Mesodermal cell (in vitro differentiated cells): ENCODE measurements around the gene SLC25A25.

ENCODE experiments used
- H3K27ac ChIP-seq: 2 replicates; pipeline ENCODE4 v1.7.0; 2013; ENCODE audit warnings: mild to moderate bottlenecking, low read depth, low read length, moderate library complexity; ENCODE audit not compliant: severe bottlenecking
- H3K36me3 ChIP-seq: 2 replicates; pipeline ENCODE4 v1.7.1; 2013; ENCODE audit warnings: mild to moderate bottlenecking, low read length, moderate library complexity; ENCODE audit not compliant: control insufficient read depth, insufficient read depth
- H3K4me1 ChIP-seq: one replicate; pipeline ENCODE4 v1.7.1; 2013; ENCODE audit warnings: mild to moderate bottlenecking, low read length; ENCODE audit not compliant: insufficient read depth, control insufficient read depth, poor library complexity, severe bottlenecking
- H3K4me3 ChIP-seq: 2 replicates; pipeline ENCODE4 v1.7.0; 2013; ENCODE audit warnings: low read length, control low read depth, mild to moderate bottlenecking; ENCODE audit not compliant: insufficient read depth, poor library complexity, severe bottlenecking; ENCODE audit errors: extremely low read depth
- H3K9me3 ChIP-seq: 2 replicates; pipeline ENCODE4 v1.7.1; 2013; ENCODE audit warnings: mild to moderate bottlenecking, low read length, moderate library complexity; ENCODE audit not compliant: control insufficient read depth
- WGBS, 2 experiments: methylation state at CpG; one replicate each; pipeline ENCODE4 v1.1.5; 2013; ENCODE audit warnings: missing lambda C conversion rate in 2 of 2; ENCODE audit not compliant: insufficient coverage in 2 of 2; 5-methylcytosine and 5-hydroxymethylcytosine counted together

SLC25A25 gene

GRCh38 chr9:128051932-128052709 lies 15.9 kb upstream of the SLC25A25 start:
- H3K9me3 ChIP-seq = no peaks in the 10 kb centered on the region
- H3K27ac ChIP-seq = no peak overlapping the region
- no peaks in the 10 kb centered on the region for H3K36me3 ChIP-seq
- H3K4me1 ChIP-seq = peaks cover 22% of the 10 kb centered on the region
- H3K4me3 ChIP-seq = no peak overlapping the region
- 94 to 96% methylated on average over 14 to 15 of the region's 15 CpGs for WGBS, 2 experiments

- WGBS, 2 experiments = 92 to 96% methylated on average over 8 to 10 of the region's 11 CpGs
- Histone ChIP-seq H3K4me1 (peaks cover 22% of the 10 kb centered on the region), H3K27ac (no peak overlapping the region), H3K4me3 (no peak overlapping the region), H3K36me3 (no peaks in the 10 kb centered on the region), H3K9me3 (no peaks in the 10 kb centered on the region)
Observed at GRCh38 chr9:128053560-128053959, 14.5 kb upstream of the SLC25A25 start.

- peaks cover 22% of the 10 kb centered on the region for H3K4me1 ChIP-seq
- no peaks in the 10 kb centered on the region for H3K9me3 ChIP-seq
- WGBS, 2 experiments = 94 to 100% methylated on average over 2 of the region's 3 CpGs
Observed at GRCh38 chr9:128054087-128054486, 13.9 kb upstream of the SLC25A25 start.

GRCh38 chr9:128055344-128056040 lies 12.5 kb upstream of the SLC25A25 start:
- Histone ChIP-seq H3K4me1 (peaks cover 11% of the 10 kb centered on the region), H3K27ac (no peak overlapping the region), H3K4me3 (no peak overlapping the region), H3K9me3 (no peaks in the 10 kb centered on the region), H3K36me3 (no peaks in the 10 kb centered on the region)
- WGBS, 2 experiments = 45 to 56% methylated on average over 6 to 7 of the region's 7 CpGs

More at GRCh38 chr9:128054087-128054486, 13.9 kb upstream of the SLC25A25 start:
- no peak overlapping the region for H3K27ac ChIP-seq
- H3K4me3 ChIP-seq = no peak overlapping the region
- no peaks in the 10 kb centered on the region for H3K36me3 ChIP-seq

GRCh38 chr9:128056086-128056485 lies 11.9 kb upstream of the SLC25A25 start:
- no peaks in the 10 kb centered on the region for H3K9me3 ChIP-seq
- H3K27ac ChIP-seq = no peak overlapping the region
- peaks cover 7% of the 10 kb centered on the region for H3K4me1 ChIP-seq
- H3K36me3 ChIP-seq = no peaks in the 10 kb centered on the region
- WGBS, 2 experiments = 71 to 80% methylated on average over 1 of the region's 3 CpGs
- H3K4me3 ChIP-seq = no peak overlapping the region

GRCh38 chr9:128056887-128057723 lies 10.9 kb upstream of the SLC25A25 start:
- H3K36me3 ChIP-seq = no peaks in the 10 kb centered on the region

GRCh38 chr9:128057724-128058409 lies 10.2 kb upstream of the SLC25A25 start:
- 79 to 81% methylated on average over 5 to 7 of the region's 8 CpGs for WGBS, 2 experiments
- peaks cover 1% of the 10 kb centered on the region for H3K36me3 ChIP-seq

More at GRCh38 chr9:128056887-128057723, 10.9 kb upstream of the SLC25A25 start:
- no peak overlapping the region for H3K4me3 ChIP-seq
- no peak overlapping the region for H3K27ac ChIP-seq
- peaks cover 7% of the 10 kb centered on the region for H3K4me1 ChIP-seq
- no peaks in the 10 kb centered on the region for H3K9me3 ChIP-seq
- WGBS, 2 experiments = 90 to 92% methylated on average over 12 to 13 of the region's 14 CpGs

GRCh38 chr9:128059365-128059983 lies 8.6 kb upstream of the SLC25A25 start:
- Histone ChIP-seq H3K4me3 (no peak overlapping the region), H3K9me3 (no peaks in the 10 kb centered on the region), H3K36me3 (peaks cover 6% of the 10 kb centered on the region), H3K27ac (no peak overlapping the region), H3K4me1 (peaks cover 7% of the 10 kb centered on the region)
- WGBS, 2 experiments = 94 to 97% methylated on average over 6 of the region's 6 CpGs

More at GRCh38 chr9:128057724-128058409, 10.2 kb upstream of the SLC25A25 start:
- Histone ChIP-seq H3K9me3 (no peaks in the 10 kb centered on the region), H3K27ac (no peak overlapping the region), H3K4me3 (no peak overlapping the region), H3K4me1 (peaks cover 7% of the 10 kb centered on the region)

- peaks cover 2% of the 10 kb centered on the region for H3K4me1 ChIP-seq
- peaks cover 6% of the 10 kb centered on the region for H3K36me3 ChIP-seq
- no peak overlapping the region for H3K27ac ChIP-seq
- H3K4me3 ChIP-seq = no peak overlapping the region
- 94 to 97% methylated on average over 11 to 12 of the region's 13 CpGs for WGBS, 2 experiments
- H3K9me3 ChIP-seq = no peaks in the 10 kb centered on the region
Observed at GRCh38 chr9:128061275-128061960, 6.6 kb upstream of the SLC25A25 start.
